Endodermal cell (in vitro differentiated cells): Measurements from ENCODE around the gene C16orf74. TPM values are rescaled to one million over a fixed set of nuclear protein-coding genes. Genes with fewer than 3 reads are reported as not detected.

ENCODE experiments used
- DNase-seq: peaks from one replicate; pipeline ENCODE4 v3.0.0-alpha.2; 2017
- H3K27ac ChIP-seq: 2 replicates; pipeline ENCODE4 v1.5.1; 2013; ENCODE audit warnings: mild to moderate bottlenecking, low read depth, low read length, moderate library complexity
- H3K27me3 ChIP-seq: 2 replicates; pipeline ENCODE4 v1.6.1; 2013; ENCODE audit warnings: mild to moderate bottlenecking, low read length, moderate library complexity; ENCODE audit not compliant: insufficient read depth, control insufficient read depth, poor library complexity, severe bottlenecking
- H3K36me3 ChIP-seq: 2 replicates; pipeline ENCODE4 v1.7.0; 2013; ENCODE audit warnings: mild to moderate bottlenecking, low read length, moderate library complexity; ENCODE audit not compliant: control insufficient read depth, insufficient read depth
- H3K4me1 ChIP-seq: one replicate; pipeline ENCODE4 v1.7.0; 2013; ENCODE audit warnings: low read length; ENCODE audit not compliant: control insufficient read depth, insufficient read depth
- H3K4me3 ChIP-seq: 2 replicates; pipeline ENCODE4 v1.5.1; 2013; ENCODE audit warnings: mild to moderate bottlenecking, low read length, moderate library complexity
- H3K9ac ChIP-seq: 2 replicates; pipeline ENCODE4 v1.6.1; 2013; ENCODE audit warnings: mild to moderate bottlenecking, low read length, moderate library complexity; ENCODE audit not compliant: poor library complexity, severe bottlenecking; ENCODE audit errors: extremely low read depth
- H3K9me3 ChIP-seq: 2 replicates; pipeline ENCODE4 v1.6.1; 2013; ENCODE audit warnings: mild to moderate bottlenecking, low read length, moderate library complexity; ENCODE audit not compliant: control insufficient read depth
- H3K27ac Mint-ChIP-seq: 2 replicates; pipeline ENCODE4 v1.8.0; 2020; ENCODE audit warnings: mixed read lengths
- H3K27me3 Mint-ChIP-seq: 2 replicates; pipeline ENCODE4 v1.8.0; 2021; ENCODE audit warnings: mild to moderate bottlenecking, mixed read lengths; ENCODE audit not compliant: insufficient read depth
- H3K36me3 Mint-ChIP-seq: 2 replicates; pipeline ENCODE4 v1.8.0; 2020; ENCODE audit warnings: low read depth, mixed read lengths
- H3K4me1 Mint-ChIP-seq: 2 replicates; pipeline ENCODE4 v1.8.0; 2020; ENCODE audit warnings: mixed read lengths
- H3K4me3 Mint-ChIP-seq: 2 replicates; pipeline ENCODE4 v1.8.0; 2020; ENCODE audit warnings: mild to moderate bottlenecking, moderate library complexity, mixed read lengths
- H3K9me3 Mint-ChIP-seq: 2 replicates; pipeline ENCODE4 v1.8.0; 2020; ENCODE audit warnings: mild to moderate bottlenecking, mixed read lengths
- CTCF ChIP-seq: fragments of 200-600 bp; sonication (generic); conservative IDR thresholded peaks from 2 replicates; pipeline ENCODE4 v1.5.0; 2021; ENCODE audit warnings: antibody characterized with exemption, mild to moderate bottlenecking
- WGBS, 2 experiments: methylation state at CpG; one replicate each; pipeline versions ENCODE4 v1.1.5 to v1.1.7; 2013; ENCODE audit warnings: missing lambda C conversion rate in 2 of 2, mixed read lengths in 1 of 2; ENCODE audit not compliant: insufficient coverage in 1 of 2, insufficient read length in 1 of 2; 5-methylcytosine and 5-hydroxymethylcytosine counted together
- total RNA-seq, 2 donors: library from RNA; stranded (reverse); fragmentation: NEBNext Ultra II Directional in 1 of 2; extraction: Animal tissue kit (Norgen Biotek cat#: 25700) in 1 of 2; gene quantifications; 2 replicates in 1 of 2; 3 replicates in 1 of 2; pipeline ENCODE4 v1.2.1, GENCODE V29; 2021

The C16orf74 gene
- total RNA-seq, 2 donors from 2014 or later, result 3.6 to 7.4 TPM

GRCh38 chr16:85799497-85800320 lies 48.8 kb upstream of the C16orf74 start, which contains the start of the genes COX4I1 and EMC8:
Gene COX4I1 (plus strand): TSS chr16:85799695. CDS start chr16:85801206, 1,511 bp downstream.
Gene EMC8 (minus strand): TSS chr16:85799544. CDS start chr16:85799295, 249 bp downstream.
- H3K27ac ChIP-seq, result peak within 1 kb of the TSS; percentile 69
- 0 to 1% methylated on average over 20 to 87 of the region's 87 CpGs for WGBS, 2 experiments
- H3K9me3 Mint-ChIP-seq, result no peaks in the 10 kb centered on the region
- peak within 1 kb of the TSS; percentile 90 for H3K9ac ChIP-seq
- H3K36me3 Mint-ChIP-seq, result peaks cover 63% of the 10 kb centered on the region
- peak within 1 kb of the TSS; percentile 96 for H3K27ac Mint-ChIP-seq
- H3K9me3 ChIP-seq, result no peaks in the 10 kb centered on the region
- H3K4me3 ChIP-seq, result peak within 1 kb of the TSS; percentile 91
- H3K4me1 ChIP-seq, result no peaks in the 10 kb centered on the region
- H3K27me3 Mint-ChIP-seq, result no peaks in the 10 kb centered on the region
- H3K4me1 Mint-ChIP-seq, result peaks cover 29% of the 10 kb centered on the region
- H3K27me3 ChIP-seq, result no peaks in the 10 kb centered on the region
- DNase-seq, result peak; percentile 98
- peak within 1 kb of the TSS; percentile 78 for H3K4me3 Mint-ChIP-seq
- no peak for TF ChIP-seq CTCF
- H3K36me3 ChIP-seq, result peaks cover 66% of the 10 kb centered on the region

GRCh38 chr16:85798901-85799496 lies 48.1 kb upstream of the C16orf74 start:
- peak overlapping the region; percentile 94 for H3K27ac Mint-ChIP-seq
- 0 to 1% methylated on average over 17 to 51 of the region's 51 CpGs for WGBS, 2 experiments

More at GRCh38 chr16:85798901-85799496, 48.1 kb upstream of the C16orf74 start:
- Histone ChIP-seq H3K4me1 (no peaks in the 10 kb centered on the region), H3K9ac (peak overlapping the region; percentile 90), H3K27me3 (no peaks in the 10 kb centered on the region), H3K4me3 (peak overlapping the region; percentile 91), H3K36me3 (peaks cover 68% of the 10 kb centered on the region), H3K27ac (peak overlapping the region; percentile 56), H3K9me3 (no peaks in the 10 kb centered on the region)
- peak; percentile 62 for DNase-seq
- H3K9me3 Mint-ChIP-seq, result no peaks in the 10 kb centered on the region
- H3K4me3 Mint-ChIP-seq, result peak overlapping the region; percentile 78
- no peaks in the 10 kb centered on the region for H3K27me3 Mint-ChIP-seq
- TF ChIP-seq CTCF, result peak; percentile 36
- H3K4me1 Mint-ChIP-seq, result peaks cover 29% of the 10 kb centered on the region
- H3K36me3 Mint-ChIP-seq, result peaks cover 64% of the 10 kb centered on the region
